MCF 10A (cell line): ENCODE results near the gene NNT. TPM values are rescaled to one million over a fixed set of nuclear protein-coding genes. Genes with fewer than 3 reads are reported as not detected.

Source experiments
- BruUV-seq: library from RNA; stranded (reverse); fragments of 400-500 nt; replicated peaks from 2 replicates; lab custom pipeline; 2021; lab: Mats Ljungman, UMichigan
- CTCF ChIA-PET: fragments of 300-600 bp; sonication (Branson Sonifier 250); formaldehyde crosslinking; extraction: SDS; loops from one replicate; lab custom pipeline; 2021; ENCODE audit warnings: antibody characterized with exemption, inconsistent platforms; lab: Yijun Ruan, JAX
- POLR2A ChIA-PET: fragments of 300-600, 350-650 bp; sonication (Branson Sonifier 250); formaldehyde crosslinking; extraction: SDS; loops from one replicate; lab custom pipeline; 2020; ENCODE audit warnings: antibody characterized with exemption, inconsistent platforms; lab: Yijun Ruan, JAX
- DNase-seq: peaks from one replicate; pipeline ENCODE4 v3.0.0-alpha.2; 2018; ENCODE audit not compliant: unreplicated experiment
- H3K27ac Mint-ChIP-seq: one replicate; pipeline ENCODE4 v1.8.0; 2022; ENCODE audit warnings: mild to moderate bottlenecking, low read depth, mixed read lengths; ENCODE audit not compliant: unreplicated experiment
- H3K27me3 Mint-ChIP-seq: one replicate; pipeline ENCODE4 v1.8.0; 2022; ENCODE audit warnings: mixed read lengths; ENCODE audit not compliant: insufficient read depth, unreplicated experiment
- H3K36me3 Mint-ChIP-seq: one replicate; pipeline ENCODE4 v1.8.0; 2022; ENCODE audit warnings: mild to moderate bottlenecking, moderate library complexity, mixed read lengths; ENCODE audit not compliant: insufficient read depth, unreplicated experiment
- H3K4me1 Mint-ChIP-seq: one replicate; pipeline ENCODE4 v1.8.0; 2022; ENCODE audit warnings: mixed read lengths; ENCODE audit not compliant: insufficient read depth, unreplicated experiment
- H3K4me3 Mint-ChIP-seq: one replicate; pipeline ENCODE4 v1.8.0; 2022; ENCODE audit warnings: mild to moderate bottlenecking, moderate library complexity, mixed read lengths; ENCODE audit not compliant: unreplicated experiment
- H3K9me3 Mint-ChIP-seq: one replicate; pipeline ENCODE4 v1.8.0; 2022; ENCODE audit warnings: mixed read lengths; ENCODE audit not compliant: unreplicated experiment
- CTCF ChIP-seq: fragments of 200-600 bp; IDR thresholded peaks from one replicate; pipeline ENCODE4 v1.8.0; 2022; ENCODE audit warnings: antibody characterized with exemption, mild to moderate bottlenecking; ENCODE audit not compliant: unreplicated experiment
- intact Hi-C: fragments of 100-400 bp; cut with micrococcal nuclease; formaldehyde crosslinking; loops from 2 replicates; pipeline ENCODE4 v1.14.1; 2022
- total RNA-seq: library from RNA; stranded (reverse); gene quantifications from 2 replicates; pipeline ENCODE4 v1.2.3, GENCODE V29; 2022

Gene NNT
- total RNA-seq, 1 experiment from 2014 or later = 52.3 TPM

- POLR2A ChIA-PET = interaction anchor here (0.5 to 2.8 kb wide), 4 partner anchors 12 to 195 kb away, joined by 3 to 16 read pairs (median 4); partner anchors contain the start of gene NNT
- no TSS peak for BruUV-seq
- intact Hi-C loops = no loop called here
- H3K36me3 Mint-ChIP-seq = peaks cover 46% of the 10 kb centered on the region
- TF ChIP-seq CTCF = no peak
- H3K27ac Mint-ChIP-seq = no peak overlapping the region
- no peaks in the 10 kb centered on the region for H3K9me3 Mint-ChIP-seq
- H3K27me3 Mint-ChIP-seq = no peaks in the 10 kb centered on the region
- H3K4me1 Mint-ChIP-seq = peaks cover 14% of the 10 kb centered on the region
- CTCF ChIA-PET = interaction anchor here (0.6 to 1.4 kb wide), 2 partner anchors 12 to 13 kb away, joined by 3 to 4 read pairs; partner anchors contain the start of gene NNT
- DNase-seq = no peak
- no peak overlapping the region for H3K4me3 Mint-ChIP-seq
Measured at GRCh38 chr5:43615445-43616184, 12.6 kb downstream of the NNT start.

GRCh38 chr5:43616535-43616934 lies 13.6 kb downstream of the NNT start:
- BruUV-seq = no TSS peak
- Mint-ChIP-seq H3K27me3 (no peaks in the 10 kb centered on the region), H3K27ac (no peak overlapping the region), H3K4me1 (peaks cover 14% of the 10 kb centered on the region), H3K4me3 (no peak overlapping the region), H3K36me3 (peaks cover 56% of the 10 kb centered on the region), H3K9me3 (no peaks in the 10 kb centered on the region)
- peak; percentile 55 for DNase-seq
- ChIA-PET POLR2A (interaction anchor here (0.5 to 2.8 kb wide), 4 partner anchors 13 to 196 kb away, joined by 3 to 16 read pairs (median 4); partner anchors contain the start of gene NNT), CTCF (interaction anchor here (0.6 to 1.4 kb wide), 2 partner anchors 14 to 506 kb away, joined by 3 to 4 read pairs; partner anchors contain the start of gene NNT)
- intact Hi-C loops = no loop called here
- no peak for TF ChIP-seq CTCF

GRCh38 chr5:43619380-43619779 lies 16.4 kb downstream of the NNT start:
- Mint-ChIP-seq H3K4me1 (peaks cover 14% of the 10 kb centered on the region), H3K9me3 (no peaks in the 10 kb centered on the region), H3K27me3 (no peaks in the 10 kb centered on the region), H3K27ac (no peak overlapping the region), H3K4me3 (no peak overlapping the region), H3K36me3 (peaks cover 58% of the 10 kb centered on the region)
- BruUV-seq = no TSS peak
- TF ChIP-seq CTCF = no peak
- POLR2A ChIA-PET = interaction anchor here (0.6 kb wide), 1 partner anchor 47 kb away, joined by 3 read pairs; no protein-coding TSS in a partner anchor
- peak; percentile 79 for DNase-seq
- intact Hi-C loops = no loop called here
- CTCF ChIA-PET = interaction anchor here (3.7 kb wide), 1 partner anchor 12 kb away, joined by 19 read pairs; no protein-coding TSS in a partner anchor

- intact Hi-C loops = no loop called here
- peak; percentile 86 for DNase-seq
- H3K4me1 Mint-ChIP-seq = peaks cover 14% of the 10 kb centered on the region
- ChIA-PET CTCF (interaction anchor here (1.3 to 3.7 kb wide), 2 partner anchors 11 to 111 kb away, joined by 4 to 19 read pairs; no protein-coding TSS in a partner anchor), POLR2A (no interaction called here)
- H3K27me3 Mint-ChIP-seq = no peaks in the 10 kb centered on the region
- no peak overlapping the region for H3K27ac Mint-ChIP-seq
- TF ChIP-seq CTCF = no peak
- H3K4me3 Mint-ChIP-seq = no peak overlapping the region
- no TSS peak for BruUV-seq
- H3K36me3 Mint-ChIP-seq = peaks cover 58% of the 10 kb centered on the region
- H3K9me3 Mint-ChIP-seq = no peaks in the 10 kb centered on the region
Measured at GRCh38 chr5:43619911-43620310, 16.9 kb downstream of the NNT start.
